ENCODE data around the gene POLQ. TPM values are rescaled to one million over a fixed set of nuclear protein-coding genes. Genes with fewer than 3 reads are reported as not detected.

Gene POLQ
- total RNA-seq, 1 experiment from 2014 or later: 12.3 TPM

DNA sequence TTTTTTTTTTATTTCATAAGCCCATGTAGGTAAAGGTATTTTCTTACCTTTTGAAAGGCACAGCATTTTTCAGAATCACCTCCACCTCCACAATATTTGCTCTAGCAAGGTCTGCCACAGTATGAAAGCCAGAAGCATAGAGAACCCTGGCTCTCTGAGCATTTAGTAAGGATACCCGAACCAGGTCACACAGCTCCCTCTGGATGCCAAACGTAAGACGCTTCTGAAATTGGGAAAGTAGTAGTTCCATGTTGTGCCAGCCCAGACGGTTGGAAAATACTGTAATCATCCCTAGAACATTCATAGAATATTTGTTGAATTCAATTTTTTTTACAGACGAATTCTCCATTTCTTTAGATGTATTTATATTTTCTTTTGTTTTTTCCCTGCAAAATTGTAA lies 52.4 kb downstream of the POLQ start:
- DNase-seq (ENCODE audit: low read depth, low spot score): no peak
- no peak overlapping the region for H3K27ac ChIP-seq (ENCODE audit: low read depth, low read length)
- no peak overlapping the region for H3K4me2 ChIP-seq (ENCODE audit: low read length)
- H4K20me1 ChIP-seq (ENCODE audit: insufficient read depth): no peaks in the 10 kb centered on the region
- no peaks in the 10 kb centered on the region for H3K9me3 ChIP-seq (ENCODE audit: control insufficient read depth in 1 of 2, insufficient read depth in 1 of 2, low read depth in 1 of 2, low read length in 2 of 2)
- H3K79me2 ChIP-seq (ENCODE audit: insufficient read depth, low read length): no peaks in the 10 kb centered on the region
- TF ChIP-seq RAD21 (IDR thresholded peaks at IDR 0.05; ENCODE audit: low read depth): peak; percentile 35; the same call in 1 of the 2 replicates
- no peak for TF ChIP-seq ELF1 (IDR thresholded peaks at IDR 0.05; ENCODE audit: borderline replicate concordance, low read depth)
- no peak for TF ChIP-seq ATF3 (IDR thresholded peaks at IDR 0.05)
- no peak for TF ChIP-seq SRF (IDR thresholded peaks at IDR 0.05; ENCODE audit: low read depth)
- TF ChIP-seq CTCF (IDR thresholded peaks at IDR 0.05 in 2 of 3, conservative IDR thresholded peaks at IDR 0.05 in 1 of 3; ENCODE audit: borderline replicate concordance in 1 of 3, insufficient read depth in 1 of 3, low read depth in 2 of 3, low read length in 2 of 3): peak in 1 of 3 experiments; percentile 9; a peak in 1 of 6 replicates
- no peak overlapping the region for H2AFZ ChIP-seq (ENCODE audit: low read depth, low read length, poor library complexity, severe bottlenecking)
- ChIA-PET POLR2A (no interaction called here), CTCF (no interaction called here), RAD21 (ENCODE audit: low non-redundant PET in 1 of 2, low total read pairs in 2 of 2, uncharacterized antibody in 2 of 2, unreplicated experiment in 2 of 2) (no interaction called here)
- no peaks in the 10 kb centered on the region for H3K4me1 ChIP-seq (ENCODE audit: control insufficient read depth in 1 of 2, insufficient read depth in 2 of 2, low read length in 2 of 2)
- no peak overlapping the region for H3K9ac ChIP-seq (ENCODE audit: low read length)
- H3K36me3 ChIP-seq (ENCODE audit: control insufficient read depth in 1 of 2, insufficient read depth in 2 of 2, low read length in 2 of 2): peaks cover 6 to 12% of the 10 kb centered on the region in 2 experiments; a peak in 3 of 4 replicates
- no peak for ATAC-seq
- H3K27me3 ChIP-seq (ENCODE audit: insufficient read depth, low read length): no peaks in the 10 kb centered on the region
- H3K4me3 ChIP-seq (replicated peaks in 1 of 2; ENCODE audit: low read depth in 1 of 2, low read length in 2 of 2): no peak overlapping the region
- H3K9me2 ChIP-seq (ENCODE audit: insufficient read depth): no peaks in the 10 kb centered on the region
- no TSS peak for BruUV-seq (replicated peaks)
- intact Hi-C loops (cut with micrococcal nuclease): no loop called here

- Histone ChIP-seq H3K27ac (ENCODE audit: low read depth, low read length) (no peak overlapping the region), H3K27me3 (ENCODE audit: insufficient read depth, low read length) (no peaks in the 10 kb centered on the region), H3K4me3 (replicated peaks in 1 of 2; ENCODE audit: low read depth in 1 of 2, low read length in 2 of 2) (no peak overlapping the region), H4K20me1 (ENCODE audit: insufficient read depth) (no peaks in the 10 kb centered on the region), H3K79me2 (ENCODE audit: insufficient read depth, low read length) (no peaks in the 10 kb centered on the region), H3K9ac (ENCODE audit: low read length) (no peak overlapping the region), H3K4me1 (ENCODE audit: control insufficient read depth in 1 of 2, insufficient read depth in 2 of 2, low read length in 2 of 2) (no peaks in the 10 kb centered on the region), H3K9me2 (ENCODE audit: insufficient read depth) (no peaks in the 10 kb centered on the region), H2AFZ (ENCODE audit: low read depth, low read length, poor library complexity, severe bottlenecking) (no peak overlapping the region), H3K9me3 (ENCODE audit: control insufficient read depth in 1 of 2, insufficient read depth in 1 of 2, low read depth in 1 of 2, low read length in 2 of 2) (no peaks in the 10 kb centered on the region), H3K4me2 (ENCODE audit: low read length) (no peak overlapping the region), H3K36me3 (ENCODE audit: control insufficient read depth in 1 of 2, insufficient read depth in 2 of 2, low read length in 2 of 2) (peaks cover 3 to 12% of the 10 kb centered on the region in 2 experiments; a peak in 3 of 4 replicates)
- ChIA-PET POLR2A (no interaction called here), RAD21 (ENCODE audit: low non-redundant PET in 1 of 2, low total read pairs in 2 of 2, uncharacterized antibody in 2 of 2, unreplicated experiment in 2 of 2) (interaction anchor here in 1 of 2 experiments (0.6 kb wide), 1 partner anchor 237 kb away, joined by 4 read pairs; no protein-coding TSS in a partner anchor), CTCF (interaction anchor here (0.7 kb wide), 1 partner anchor 20 kb away, joined by 3 read pairs; no protein-coding TSS in a partner anchor)
- ATAC-seq (no peak), DNase-seq (ENCODE audit: low read depth, low spot score) (no peak)
- no TSS peak for BruUV-seq (replicated peaks)
- intact Hi-C loops (cut with micrococcal nuclease): no loop called here
- TF ChIP-seq SP1 (IDR thresholded peaks at IDR 0.05; ENCODE audit: low read depth): no peak
- no peak for TF ChIP-seq YY1 (IDR thresholded peaks at IDR 0.05; ENCODE audit: extremely low read depth, insufficient replicate concordance, low read depth, low read length)
- TF ChIP-seq TCF7L2 (IDR thresholded peaks at IDR 0.05; ENCODE audit: borderline replicate concordance, extremely low read depth, insufficient read depth, insufficient read length): no peak
- TF ChIP-seq EGR1 (IDR thresholded peaks at IDR 0.05; ENCODE audit: low read depth): no peak
- no peak for TF ChIP-seq CEBPB (IDR thresholded peaks at IDR 0.05; ENCODE audit: low read depth)
- no peak for TF ChIP-seq JUND (IDR thresholded peaks at IDR 0.05)
- TF ChIP-seq ZNF274 (IDR thresholded peaks at IDR 0.05; ENCODE audit: low read depth, low read length): no peak
- TF ChIP-seq SIN3A (IDR thresholded peaks at IDR 0.05; ENCODE audit: low read depth): no peak
- no peak for TF ChIP-seq MAX (IDR thresholded peaks at IDR 0.05)
- no peak for TF ChIP-seq ZFX (IDR thresholded peaks at IDR 0.05)
- TF ChIP-seq ZBTB33 (IDR thresholded peaks at IDR 0.05; ENCODE audit: extremely low read depth, insufficient replicate concordance, low read length): no peak
- TF ChIP-seq SRF (IDR thresholded peaks at IDR 0.05; ENCODE audit: low read depth): no peak
- TF ChIP-seq ELF1 (IDR thresholded peaks at IDR 0.05; ENCODE audit: borderline replicate concordance, low read depth): no peak
- TF ChIP-seq POLR2A (IDR thresholded peaks at IDR 0.05; ENCODE audit: borderline replicate concordance, extremely low read depth, insufficient read depth, insufficient read length): no peak
Measured at GRCh38 chr3:121491683-121492320, 54.0 kb downstream of the POLQ start.
